Effector memory CD8-positive, alpha-beta T cell (primary cell): Measurements from ENCODE around the gene NCOR2.
A peak's percentile ranks its signal among the peaks of the same experiment; 100 is the strongest.

Experiments used
- ATAC-seq: fragments of 150-1000 bp; cut with Tn5 transposase; replicated peaks from 2 replicates; pipeline ENCODE4 v1.10.0; 2021; ENCODE audit warnings: mild to moderate bottlenecking, moderate library complexity
- DNase-seq, 3 experiments: peaks; one replicate each; pipeline ENCODE4 v3.0.0; 2021
- H3K27ac Mint-ChIP-seq, 2 donors: one replicate each; pipeline ENCODE4 v1.8.0; 2022; ENCODE audit warnings: mild to moderate bottlenecking in 2 of 2, mixed read lengths in 2 of 2, moderate library complexity in 2 of 2
- H3K27me3 Mint-ChIP-seq, 2 donors: one replicate each; pipeline ENCODE4 v1.8.0; 2022; ENCODE audit warnings: mixed read lengths in 2 of 2
- H3K36me3 Mint-ChIP-seq: one replicate; pipeline ENCODE4 v1.8.0; 2022; ENCODE audit warnings: mild to moderate bottlenecking, moderate library complexity, mixed read lengths; ENCODE audit not compliant: insufficient read depth
- H3K4me1 Mint-ChIP-seq, 2 donors: one replicate each; pipeline ENCODE4 v1.8.0; 2022; ENCODE audit warnings: low read depth in 2 of 2, mixed read lengths in 2 of 2
- H3K4me3 Mint-ChIP-seq, 2 donors: one replicate each; pipeline ENCODE4 v1.8.0; 2022; ENCODE audit warnings: mild to moderate bottlenecking in 2 of 2, mixed read lengths in 2 of 2, moderate library complexity in 2 of 2
- H3K9me3 Mint-ChIP-seq, 2 donors: one replicate each; pipeline ENCODE4 v1.8.0; 2022; ENCODE audit warnings: mixed read lengths in 2 of 2

The NCOR2 gene

DNA sequence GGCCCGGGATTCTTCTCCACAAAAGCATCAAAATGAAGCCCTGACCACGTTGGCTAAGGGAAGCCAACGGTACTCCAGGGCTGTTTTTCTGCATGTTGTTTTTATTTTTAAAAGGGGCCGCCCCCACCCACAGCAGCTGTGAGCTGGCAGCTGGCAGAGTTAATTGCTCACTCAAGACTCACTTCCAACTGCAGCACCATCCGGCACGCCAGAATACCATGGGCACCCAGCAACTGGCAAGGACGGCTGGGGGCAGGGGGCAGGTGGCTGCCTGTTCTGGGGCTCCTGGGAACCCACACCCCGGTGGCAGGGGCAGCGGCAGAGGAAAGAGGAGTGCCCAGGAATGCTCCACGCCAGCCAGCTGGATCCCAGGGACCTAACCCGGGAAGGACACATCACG is 44.3 kb downstream of the NCOR2 start:
- no peak for DNase-seq
- Mint-ChIP-seq H3K27ac (no peak overlapping the region), H3K9me3 (no peaks in the 10 kb centered on the region), H3K27me3 (no peaks in the 10 kb centered on the region), H3K4me1 (peaks cover 18 to 33% of the 10 kb centered on the region in 2 donors), H3K4me3 (no peak overlapping the region), H3K36me3 (peaks cover 3% of the 10 kb centered on the region)
- no peak for ATAC-seq

DNA sequence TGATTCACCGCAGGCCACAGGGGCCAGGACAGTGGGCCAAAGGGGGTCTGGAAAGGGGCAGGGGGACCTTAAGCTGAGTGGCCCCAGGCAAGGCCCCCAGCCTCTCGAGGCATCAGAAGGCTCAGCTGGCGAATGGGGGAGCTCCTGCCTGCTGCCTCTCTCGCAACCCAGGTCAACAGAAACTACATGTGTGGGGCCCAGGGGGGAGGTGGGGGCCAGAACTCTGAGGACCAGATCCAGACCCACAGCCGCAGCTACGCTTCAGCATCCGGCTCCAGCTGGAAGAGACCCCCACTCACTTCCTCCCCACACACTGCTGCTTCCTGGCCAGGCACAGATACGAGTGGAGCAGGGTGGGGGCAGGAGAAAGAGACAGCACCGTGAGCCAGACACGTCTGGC is 46.5 kb downstream of the NCOR2 start:
- Mint-ChIP-seq H3K9me3 (no peaks in the 10 kb centered on the region), H3K27me3 (no peaks in the 10 kb centered on the region), H3K4me3 (no peak overlapping the region), H3K27ac (peak overlapping the region in 1 of 2 donors; percentile 46), H3K36me3 (no peaks in the 10 kb centered on the region), H3K4me1 (peaks cover 12 to 31% of the 10 kb centered on the region in 2 donors)
- no peak for ATAC-seq
- DNase-seq, result no peak

DNA sequence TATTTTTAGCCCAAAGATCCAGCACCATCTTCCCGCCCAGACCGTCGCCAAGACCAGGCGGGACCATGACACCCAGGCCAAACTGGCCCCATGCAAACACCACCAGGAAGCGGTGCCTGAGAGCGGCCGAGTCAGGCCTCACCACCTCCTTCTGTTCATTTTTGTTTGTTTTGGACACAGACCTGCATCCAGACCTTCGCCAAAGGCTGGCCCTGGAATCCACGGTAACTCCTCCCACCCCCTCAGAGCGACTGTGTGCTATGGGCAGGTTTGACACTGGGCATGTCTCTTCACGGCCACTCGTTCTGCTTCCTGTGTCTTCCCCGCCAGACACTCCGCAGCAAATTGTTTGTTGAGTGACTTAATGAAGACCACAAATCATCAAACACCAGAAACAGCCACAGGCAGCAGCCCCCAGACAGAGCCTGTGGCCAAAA is 47.1 kb downstream of the NCOR2 start:
- Mint-ChIP-seq H3K4me1 (peaks cover 12 to 30% of the 10 kb centered on the region in 2 donors), H3K4me3 (no peak overlapping the region), H3K27me3 (no peaks in the 10 kb centered on the region), H3K9me3 (no peaks in the 10 kb centered on the region), H3K27ac (peak overlapping the region in 1 of 2 donors; percentile 46), H3K36me3 (no peaks in the 10 kb centered on the region)
- ATAC-seq (no peak), DNase-seq (no peak)

- no peak overlapping the region for H3K4me3 Mint-ChIP-seq
- H3K27me3 Mint-ChIP-seq, result no peaks in the 10 kb centered on the region
- no peaks in the 10 kb centered on the region for H3K36me3 Mint-ChIP-seq
Observed at GRCh38 chr12:124519746-124520145, 47.7 kb downstream of the NCOR2 start.

GRCh38 chr12:124518051-124518932 is 49.1 kb downstream of the NCOR2 start:
- DNase-seq (no peak), ATAC-seq (no peak)
- Mint-ChIP-seq H3K27me3 (no peaks in the 10 kb centered on the region), H3K36me3 (no peaks in the 10 kb centered on the region), H3K4me1 (peaks cover 14 to 20% of the 10 kb centered on the region in 2 donors), H3K4me3 (no peak overlapping the region), H3K27ac (peak overlapping the region in 1 of 2 donors; percentile 55), H3K9me3 (no peaks in the 10 kb centered on the region)

More at GRCh38 chr12:124519746-124520145, 47.7 kb downstream of the NCOR2 start:
- Mint-ChIP-seq H3K9me3 (no peaks in the 10 kb centered on the region), H3K4me1 (peaks cover 10 to 26% of the 10 kb centered on the region in 2 donors), H3K27ac (peak overlapping the region in 1 of 2 donors; percentile 46)
- DNase-seq (no peak), ATAC-seq (no peak)
